H1 (cell line): ENCODE results near the gene TCAIM. TPM values are rescaled to one million over a fixed set of nuclear protein-coding genes. Genes with fewer than 3 reads are reported as not detected.

Experiments
- CTCF ChIA-PET: fragments of 300-600 bp; sonication (Branson Sonifier 250); formaldehyde crosslinking; loops from one replicate; lab custom pipeline; 2021; ENCODE audit not compliant: partially characterized antibody; lab: Charles Lee
- POLR2A ChIA-PET: fragments of 300-600 bp; sonication (Branson Sonifier 250); formaldehyde crosslinking; loops from one replicate; lab custom pipeline; 2021; ENCODE audit warnings: inconsistent platforms; ENCODE audit not compliant: partially characterized antibody; lab: Charles Lee
- DNase-seq, 2 experiments: peaks; one replicate each; pipeline versions ENCODE4 v3.0.0 to v3.0.0-alpha.2; 2010 to 2022; ENCODE audit warnings: low spot score in 2 of 2, low read depth in 1 of 2, mixed read lengths in 1 of 2
- FAIRE-seq: peaks from 2 replicates; lab custom pipeline; 2011; peaks lifted over from hg19 to GRCh38; lab: Jason Lieb, UNC
- H2AFZ ChIP-seq: 2 replicates; pipeline ENCODE4 v1.8.1; 2012; ENCODE audit warnings: low read length, inconsistent platforms
- H2AK5ac ChIP-seq: 2 replicates; pipeline ENCODE4 v1.6.1; 2013; ENCODE audit warnings: low read depth, low read length
- H2BK120ac ChIP-seq: replicated peaks from 2 replicates; pipeline ENCODE3; 2013; ENCODE audit warnings: low read depth, low read length, inconsistent platforms
- H2BK12ac ChIP-seq: 2 replicates; pipeline ENCODE4 v1.6.1; 2013; ENCODE audit warnings: low read depth, low read length
- H2BK15ac ChIP-seq: 2 replicates; pipeline ENCODE4 v1.6.1; 2013; ENCODE audit warnings: low read length
- H2BK20ac ChIP-seq: 2 replicates; pipeline ENCODE4 v1.6.1; 2013; ENCODE audit warnings: low read length
- H2BK5ac ChIP-seq: 2 replicates; pipeline ENCODE4 v1.6.1; 2013; ENCODE audit warnings: low read depth, low read length
- H3K14ac ChIP-seq: 2 replicates; pipeline ENCODE4 v1.6.1; 2013; ENCODE audit warnings: inconsistent platforms; ENCODE audit not compliant: insufficient read length
- H3K18ac ChIP-seq: 2 replicates; pipeline ENCODE4 v1.6.1; 2013; ENCODE audit warnings: low read length; ENCODE audit errors: extremely low read depth
- H3K23ac ChIP-seq: 2 replicates; pipeline ENCODE4 v1.6.1; 2013; ENCODE audit warnings: inconsistent platforms; ENCODE audit not compliant: insufficient read length
- H3K23me2 ChIP-seq: 2 replicates; pipeline ENCODE4 v1.6.1; 2013; ENCODE audit warnings: low read depth, low read length
- H3K27ac ChIP-seq: 2 replicates; pipeline ENCODE4 v1.6.1; 2011; ENCODE audit warnings: low read depth, low read length, inconsistent platforms
- H3K27me3 ChIP-seq, 4 experiments: replicated peaks in 1 of 4; 1 replicate in 1 of 4; 2 replicates in 3 of 4; pipeline versions ENCODE4 v1.6.1 to v1.8.1; 2011 to 2013; ENCODE audit warnings: low read length in 3 of 4, mild to moderate bottlenecking in 3 of 4, inconsistent platforms in 2 of 4, mixed read lengths in 2 of 4, moderate library complexity in 1 of 4; ENCODE audit not compliant: control insufficient read depth in 3 of 4, insufficient read depth in 3 of 4; ENCODE audit errors: extremely low read depth in 1 of 4
- H3K36me3 ChIP-seq, 4 experiments: 2 replicates each; pipeline versions ENCODE4 v1.6.1 to v1.8.1; 2011 to 2013; ENCODE audit warnings: mild to moderate bottlenecking in 4 of 4, low read length in 3 of 4, moderate library complexity in 2 of 4, control low read depth in 1 of 4, inconsistent platforms in 1 of 4; ENCODE audit not compliant: insufficient read depth in 4 of 4, control insufficient read depth in 2 of 4
- H3K4ac ChIP-seq: replicated peaks from 2 replicates; pipeline ENCODE3; 2013; ENCODE audit warnings: low read length, low read depth, mixed read lengths, inconsistent platforms; ENCODE audit not compliant: insufficient read length
- H3K4me1 ChIP-seq, 4 experiments: replicated peaks in 1 of 4; 1 replicate in 1 of 4; 2 replicates in 3 of 4; pipeline versions ENCODE4 v1.6.1 to v1.8.1; 2011 to 2013; ENCODE audit warnings: low read length in 3 of 4, inconsistent platforms in 2 of 4, mixed read lengths in 1 of 4; ENCODE audit not compliant: insufficient read depth in 4 of 4, control insufficient read depth in 3 of 4
- H3K4me2 ChIP-seq, 2 experiments: 2 replicates each; pipeline versions ENCODE4 v1.6.1 to v1.8.1; 2011 to 2013; ENCODE audit warnings: low read depth in 2 of 2, low read length in 2 of 2, control low read depth in 1 of 2, inconsistent platforms in 1 of 2, mild to moderate bottlenecking in 1 of 2; ENCODE audit not compliant: insufficient read depth in 1 of 2
- H3K4me3 ChIP-seq, 4 experiments: fragments of 200-600, 300-600 bp in 1 of 4; sonication (generic), shearing (Covaris generic), sonication (Bioruptor Twin) in 1 of 4; 2 replicates each; pipeline versions ENCODE4 v1.5.1 to v1.8.1; 2011 to 2016; ENCODE audit warnings: low read length in 4 of 4, low read depth in 3 of 4, control low read depth in 2 of 4, inconsistent platforms in 2 of 4, mild to moderate bottlenecking in 2 of 4, mixed read lengths in 1 of 4, moderate library complexity in 1 of 4; ENCODE audit not compliant: insufficient read depth in 2 of 4; ENCODE audit errors: extremely low read depth in 1 of 4
- H3K56ac ChIP-seq: replicated peaks from 2 replicates; pipeline ENCODE3; 2013; ENCODE audit warnings: low read depth, mild to moderate bottlenecking, mixed read lengths, low read length, inconsistent platforms; ENCODE audit not compliant: insufficient read length
- H3K79me1 ChIP-seq: 2 replicates; pipeline ENCODE4 v1.6.1; 2013; ENCODE audit warnings: low read depth, low read length, control low read depth
- H3K79me2 ChIP-seq, 2 experiments: 2 replicates each; pipeline versions ENCODE4 v1.6.1 to v1.8.1; 2012 to 2013; ENCODE audit warnings: low read length in 2 of 2, mild to moderate bottlenecking in 2 of 2, inconsistent platforms in 1 of 2; ENCODE audit not compliant: insufficient read depth in 2 of 2, control insufficient read depth in 1 of 2
- H3K9ac ChIP-seq, 4 experiments: replicated peaks in 1 of 4; 1 replicate in 1 of 4; 2 replicates in 3 of 4; pipeline versions ENCODE4 v1.6.1 to v1.8.1; 2011 to 2013; ENCODE audit warnings: low read depth in 3 of 4, low read length in 3 of 4, control low read depth in 2 of 4, mild to moderate bottlenecking in 2 of 4, moderate library complexity in 2 of 4, inconsistent platforms in 1 of 4; ENCODE audit errors: extremely low read depth in 1 of 4
- H3K9me3 ChIP-seq, 2 experiments: 2 replicates each; pipeline versions ENCODE4 v1.6.1 to v1.8.1; 2012 to 2013; ENCODE audit warnings: mild to moderate bottlenecking in 2 of 2, moderate library complexity in 2 of 2, control low read depth in 1 of 2, inconsistent platforms in 1 of 2, low read depth in 1 of 2, low read length in 1 of 2, mixed read lengths in 1 of 2; ENCODE audit not compliant: insufficient read depth in 2 of 2
- H4K20me1 ChIP-seq, 2 experiments: replicated peaks in 1 of 2; 2 replicates each; pipeline versions ENCODE3 to v1.8.1; 2011 to 2013; ENCODE audit warnings: inconsistent platforms in 2 of 2, low read length in 2 of 2, mild to moderate bottlenecking in 1 of 2; ENCODE audit not compliant: insufficient read depth in 2 of 2, control insufficient read depth in 1 of 2
- H4K5ac ChIP-seq: 2 replicates; pipeline ENCODE4 v1.6.1; 2013; ENCODE audit warnings: low read length, low read depth, mixed read lengths, inconsistent platforms; ENCODE audit not compliant: insufficient read length
- H4K8ac ChIP-seq: 2 replicates; pipeline ENCODE4 v1.8.0; 2013; ENCODE audit warnings: mild to moderate bottlenecking, moderate library complexity, low read length, inconsistent platforms; ENCODE audit not compliant: insufficient read depth; ENCODE audit errors: extremely low read depth
- H4K91ac ChIP-seq: replicated peaks from 2 replicates; pipeline ENCODE3; 2013; ENCODE audit warnings: low read length, mixed read lengths, inconsistent platforms; ENCODE audit not compliant: insufficient read length
- CBX5 ChIP-seq: fragments of 300-800, 300-1000 bp; sonication (generic); IDR thresholded peaks from 2 replicates; pipeline ENCODE4 v1.7.1; 2016; ENCODE audit warnings: antibody characterized with exemption, low read length, low read depth
- CBX8 ChIP-seq: fragments of 300-800, 300-1000 bp; sonication (generic); IDR thresholded peaks from 2 replicates; pipeline ENCODE4 v1.7.1; 2016; ENCODE audit warnings: low read depth, low read length, borderline replicate concordance
- CHD2 ChIP-seq: IDR thresholded peaks from 2 replicates; pipeline ENCODE4 v1.6.1; 2012; ENCODE audit warnings: low read length, improper control_type of control experiment
- CTBP2 ChIP-seq: IDR thresholded peaks from 2 replicates; pipeline ENCODE4 v1.7.0; 2011; ENCODE audit warnings: borderline replicate concordance, mild to moderate bottlenecking, moderate library complexity, mixed read lengths, low read length; ENCODE audit not compliant: insufficient read depth, insufficient read length
- FOSL1 ChIP-seq: IDR thresholded peaks from 2 replicates; pipeline ENCODE4 v1.6.1; 2011; ENCODE audit warnings: mild to moderate bottlenecking, low read depth, low read length, moderate library complexity; ENCODE audit not compliant: insufficient read depth
- GTF2F1 ChIP-seq: IDR thresholded peaks from 2 replicates; pipeline ENCODE4 v1.6.1; 2012; ENCODE audit warnings: low read depth, low read length, improper control_type of control experiment, borderline replicate concordance
- KDM1A ChIP-seq: fragments of 200-600, 300-600 bp; sonication (generic); IDR thresholded peaks from 2 replicates; pipeline ENCODE4 v1.7.1; 2016; ENCODE audit warnings: mild to moderate bottlenecking, low read length, borderline replicate concordance
- KDM4A ChIP-seq: IDR thresholded peaks from one replicate; pipeline ENCODE4 v1.7.1; 2012; ENCODE audit warnings: low read depth, mild to moderate bottlenecking, moderate library complexity, low read length, inconsistent platforms; ENCODE audit not compliant: severe bottlenecking
- MAFK ChIP-seq: IDR thresholded peaks from 2 replicates; pipeline ENCODE4 v1.6.1; 2012; ENCODE audit warnings: low read depth, mild to moderate bottlenecking, improper control_type of control experiment, low read length
- NANOG ChIP-seq: IDR thresholded peaks from 2 replicates; pipeline ENCODE4 v1.6.1; 2011; ENCODE audit warnings: low read length, low read depth, mild to moderate bottlenecking, inconsistent platforms; ENCODE audit not compliant: insufficient read depth, poor library complexity, severe bottlenecking
- POLR2AphosphoS5 ChIP-seq: IDR thresholded peaks from 2 replicates; pipeline ENCODE4 v1.6.1; 2011; ENCODE audit warnings: low read depth, low read length
- SIRT6 ChIP-seq: IDR thresholded peaks from one replicate; pipeline ENCODE4 v1.7.1; 2012; ENCODE audit warnings: low read length, inconsistent platforms
- SIX5 ChIP-seq: IDR thresholded peaks from 2 replicates; pipeline ENCODE4 v1.6.1; 2011; ENCODE audit warnings: mild to moderate bottlenecking, low read depth, low read length
- SUZ12 ChIP-seq: fragments of 200-600 bp; sonication (generic); IDR thresholded peaks from 2 replicates; pipeline ENCODE4 v1.6.1; 2012; ENCODE audit warnings: mild to moderate bottlenecking, inconsistent platforms, low read length, moderate library complexity, mixed read lengths
- WGBS, 2 experiments: shearing (Covaris generic) in 1 of 2; methylation state at CpG; one replicate each; pipeline versions ENCODE4 v1.1.6 to v1.1.7; 2013 to 2015; ENCODE audit warnings: low lambda C conversion rate in 2 of 2, mixed read lengths in 2 of 2, inconsistent platforms in 1 of 2, low coverage in 1 of 2, missing lambda C conversion rate in 1 of 2; ENCODE audit not compliant: insufficient replicate concordance in 2 of 2, insufficient coverage in 1 of 2, insufficient read length in 1 of 2; ENCODE audit errors: extremely low coverage in 1 of 2, missing lambda C conversion rate in 1 of 2; 5-methylcytosine and 5-hydroxymethylcytosine counted together
- polyA plus RNA-seq, 7 experiments: library from polyadenylated mRNA; depleted of rRNA in 3 of 7; stranded (reverse) in 5 of 7; unstranded in 2 of 7; fragments of >200 nt in 5 of 7; fragments of 200-250 nt in 2 of 7; gene quantifications; 1 replicate in 5 of 7; 2 replicates in 1 of 7; 4 replicates in 1 of 7; pipeline versions ENCODE4 v1.2.1 to v1.2.3, GENCODE V29; 2011 to 2013; ENCODE audit warnings: missing spikeins in 2 of 7, mixed read lengths in 2 of 7
- total RNA-seq: library from RNA; stranded (reverse); fragmentation: NEBNext Ultra II Directional; extraction: Animal tissue kit (Norgen Biotek cat#: 25700); gene quantifications from 2 replicates; pipeline ENCODE4 v1.2.1, GENCODE V29; 2021

Gene TCAIM
- total and polyA plus RNA-seq, 2 of the 8 experiments (the other 6 are each of a cell fraction or from before 2014, with no cell fraction given), result 6.9 to 22.1 TPM

DNA sequence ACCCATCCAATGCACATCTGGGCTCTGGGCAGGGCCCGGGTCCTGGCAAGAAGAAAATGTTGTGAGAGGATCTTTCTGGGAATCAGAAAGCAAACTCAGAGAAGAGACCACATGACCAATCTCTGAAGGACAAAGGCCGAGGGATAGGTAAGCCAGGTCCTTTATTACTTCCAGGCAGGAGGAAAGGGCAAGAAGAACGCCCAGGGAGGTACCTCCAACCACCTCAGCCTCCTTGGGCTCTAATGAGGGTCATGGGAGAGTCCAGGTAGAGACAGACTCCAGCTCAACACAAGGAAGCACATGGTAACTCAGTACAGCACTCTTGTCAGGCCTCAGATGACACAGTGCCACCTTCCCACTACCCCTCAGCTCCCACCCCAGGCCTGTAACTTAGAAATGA is 112.9 kb downstream of the TCAIM start:
- no peak overlapping the region for H2BK5ac ChIP-seq
- H3K27me3 ChIP-seq, result no peaks in the 10 kb centered on the region
- H3K36me3 ChIP-seq, result peaks cover 28 to 77% (median 59%) of the 10 kb centered on the region in 4 experiments; a peak in 7 of 8 replicates
- no peak overlapping the region for H2BK15ac ChIP-seq
- no peak for DNase-seq
- no peak overlapping the region for H3K14ac ChIP-seq
- no peak overlapping the region; a peak in 1 of 7 replicates for H3K9ac ChIP-seq
- no peaks in the 10 kb centered on the region for H3K79me2 ChIP-seq
- H3K4ac ChIP-seq, result no peak overlapping the region
- no peak overlapping the region for H3K4me3 ChIP-seq
- no peak overlapping the region for H2BK12ac ChIP-seq
- H3K23ac ChIP-seq, result no peak overlapping the region
- H2AFZ ChIP-seq, result no peak overlapping the region
- no peaks in the 10 kb centered on the region; a peak in 2 of 7 replicates for H3K4me1 ChIP-seq
- H3K56ac ChIP-seq, result no peak overlapping the region
- H4K5ac ChIP-seq, result no peak overlapping the region
- no peak overlapping the region for H3K27ac ChIP-seq
- H2AK5ac ChIP-seq, result no peak overlapping the region
- FAIRE-seq, result no peak
- ChIA-PET POLR2A (no interaction called here), CTCF (interaction anchor here (1.0 to 1.2 kb wide), 2 partner anchors 17 to 128 kb away, joined by 3 read pairs; no protein-coding TSS in a partner anchor)
- WGBS, 2 experiments, result 97% methylated on average over 3 of the region's 3 CpGs; no CpG with 5 or more reads in 1 of the 2 experiments
- H3K79me1 ChIP-seq, result no peaks in the 10 kb centered on the region
- H3K9me3 ChIP-seq, result peaks cover 12 to 18% of the 10 kb centered on the region in 2 experiments; a peak in 3 of 4 replicates
- H2BK20ac ChIP-seq, result no peak overlapping the region
- H4K91ac ChIP-seq, result no peak overlapping the region
- no peak overlapping the region for H3K18ac ChIP-seq
- H4K20me1 ChIP-seq, result no peaks in the 10 kb centered on the region
- no peak overlapping the region for H2BK120ac ChIP-seq
- H3K23me2 ChIP-seq, result no peaks in the 10 kb centered on the region
- no peak overlapping the region for H3K4me2 ChIP-seq
- H4K8ac ChIP-seq, result no peak overlapping the region; the same call in 1 of the 2 replicates
- TF ChIP-seq KDM1A, result no peak
- TF ChIP-seq GTF2F1, result no peak
- TF ChIP-seq CTBP2, result no peak
- no peak for TF ChIP-seq CBX8
- TF ChIP-seq CBX5, result no peak
- no peak for TF ChIP-seq NANOG
- no peak for TF ChIP-seq SIX5
- no peak for TF ChIP-seq CHD2
- no peak for TF ChIP-seq POLR2AphosphoS5
- TF ChIP-seq SUZ12, result no peak
- TF ChIP-seq MAFK, result no peak
- no peak for TF ChIP-seq FOSL1
- TF ChIP-seq SIRT6, result no peak
- no peak for TF ChIP-seq KDM4A
